ENCODE results near the gene MAEA.

GRCh38 chr4:1250527-1250812 is 39.2 kb upstream of the MAEA start:
- TF ChIP-seq CTCF (IDR thresholded peaks at IDR 0.05; ENCODE audit: low read length): no peak
- TF ChIP-seq EZH2 (IDR thresholded peaks at IDR 0.05; ENCODE audit: borderline replicate concordance, low read length): no peak

All from OCI-LY1 (cell line).